Dendritic cell treated with granulocyte-macrophage colony-stimulating factor and Interleukin-4, amounts not matched to agents 40 ng/mL and 50 ng/mL, for 4 days (primary cell): ENCODE results near the gene TMEM120A.
"Not testable (repeated sequence)": the region's sequence is repeated elsewhere in the genome, so short reads cannot be mapped to it uniquely, and the experiment has no call there.

Source experiments
- H3K27ac Mint-ChIP-seq: one replicate; pipeline ENCODE4 v1.8.0; 2022; ENCODE audit warnings: mild to moderate bottlenecking, mixed read lengths
- H3K27me3 Mint-ChIP-seq: one replicate; pipeline ENCODE4 v1.8.0; 2022; ENCODE audit warnings: mild to moderate bottlenecking, mixed read lengths
- H3K36me3 Mint-ChIP-seq: one replicate; pipeline ENCODE4 v1.8.0; 2022; ENCODE audit warnings: low read depth, mixed read lengths
- H3K4me1 Mint-ChIP-seq: one replicate; pipeline ENCODE4 v1.8.0; 2022; ENCODE audit warnings: low read depth, mixed read lengths
- H3K4me3 Mint-ChIP-seq: one replicate; pipeline ENCODE4 v1.8.0; 2022; ENCODE audit warnings: mild to moderate bottlenecking, moderate library complexity, mixed read lengths
- H3K9me3 Mint-ChIP-seq: one replicate; pipeline ENCODE4 v1.8.0; 2022; ENCODE audit warnings: mixed read lengths
- intact Hi-C: fragments of 100-400 bp; cut with micrococcal nuclease; formaldehyde crosslinking; loops from one replicate; pipeline ENCODE4 v1.15.0; 2022

The TMEM120A gene

DNA sequence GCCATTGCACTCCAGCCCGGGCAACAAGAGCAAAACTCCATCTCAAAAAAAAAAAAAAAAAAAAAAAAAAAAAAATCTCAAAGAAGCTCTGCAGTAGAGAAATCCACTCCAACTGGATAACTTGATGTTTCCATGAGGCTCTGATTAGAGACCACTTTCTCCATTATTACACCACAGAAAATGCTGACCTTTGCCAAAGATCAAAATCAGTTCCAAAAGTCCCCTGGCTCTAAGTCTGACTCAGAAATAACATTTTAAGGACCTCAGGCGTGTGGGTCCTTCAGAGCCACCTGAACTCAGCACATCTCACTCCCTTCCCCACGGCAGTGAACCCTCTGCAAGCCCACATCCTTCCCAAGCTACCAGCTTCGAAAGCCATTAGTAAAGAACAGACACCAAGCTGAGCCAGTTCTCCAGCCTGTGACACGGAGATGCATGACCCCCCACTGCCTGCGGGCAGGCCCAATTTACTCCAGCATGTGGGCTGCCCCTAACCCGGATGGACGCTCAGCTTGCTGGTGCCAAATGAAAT lies 13.8 kb upstream of the TMEM120A start:
- no peaks in the 10 kb centered on the region for H3K9me3 Mint-ChIP-seq
- H3K4me3 Mint-ChIP-seq: no peak overlapping the region
- peaks cover 39% of the 10 kb centered on the region for H3K4me1 Mint-ChIP-seq
- H3K27me3 Mint-ChIP-seq: no peaks in the 10 kb centered on the region
- peak overlapping the region; percentile 58 for H3K27ac Mint-ChIP-seq
- intact Hi-C loops: loop anchor here (10.0 kb wide), 1 partner anchor 63 kb away; no protein-coding TSS in a partner anchor
- peaks cover 83% of the 10 kb centered on the region for H3K36me3 Mint-ChIP-seq

DNA sequence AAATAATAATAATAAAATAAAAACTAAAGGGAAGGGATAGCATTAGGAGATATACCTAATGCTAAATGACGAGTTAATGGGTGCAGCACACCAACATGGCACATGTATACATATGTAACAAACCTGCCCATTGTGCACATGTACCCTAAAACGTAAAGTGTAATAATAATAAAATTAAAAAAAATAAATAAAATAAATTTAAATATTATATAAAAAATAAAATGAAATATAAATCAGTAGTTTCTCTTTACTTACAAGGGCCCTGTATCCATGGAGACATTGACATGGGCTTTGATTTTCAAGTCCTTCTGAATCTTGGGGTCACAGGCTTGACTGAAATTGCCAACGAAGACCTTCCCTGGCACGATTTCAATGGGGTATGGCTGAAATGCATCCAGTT lies 10.6 kb upstream of the TMEM120A start:
- H3K4me1 Mint-ChIP-seq: peaks cover 20% of the 10 kb centered on the region
- intact Hi-C loops: loop anchor here (10.0 kb wide), 1 partner anchor 60 kb away; no protein-coding TSS in a partner anchor
- not testable (repeated sequence) for H3K27ac Mint-ChIP-seq

DNA sequence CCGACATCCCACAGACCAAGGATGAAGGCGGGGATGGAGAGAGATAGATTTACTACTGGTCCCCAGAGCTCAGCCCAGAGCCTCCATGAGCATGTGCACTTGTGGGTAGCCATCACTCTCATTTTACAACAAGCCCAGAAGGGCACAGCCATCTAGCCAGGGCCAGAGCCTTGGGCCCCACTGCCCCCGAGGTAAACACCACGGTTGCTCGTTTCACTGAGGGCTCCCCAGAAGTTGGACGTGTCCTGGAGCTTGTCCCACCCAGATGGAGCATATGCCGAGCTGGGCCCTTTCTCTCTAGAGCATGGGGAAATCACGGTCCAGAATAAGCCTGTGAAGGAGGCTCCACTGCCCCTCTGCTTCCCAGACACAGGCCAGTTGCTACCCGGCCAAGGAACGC lies 9.0 kb upstream of the TMEM120A start:
- Mint-ChIP-seq H3K9me3 (no peaks in the 10 kb centered on the region), H3K27ac (no peak overlapping the region), H3K4me1 (peaks cover 7% of the 10 kb centered on the region), H3K36me3 (peaks cover 95% of the 10 kb centered on the region), H3K27me3 (no peaks in the 10 kb centered on the region), H3K4me3 (no peak overlapping the region)
- intact Hi-C loops: loop anchor here (10.0 kb wide), 1 partner anchor 59 kb away; no protein-coding TSS in a partner anchor

More for the DNA sequence above, 10.6 kb upstream of the TMEM120A start:
- H3K9me3 Mint-ChIP-seq, H3K27me3 Mint-ChIP-seq, H3K4me3 Mint-ChIP-seq: not testable (repeated sequence)
- peaks cover 83% of the 10 kb centered on the region for H3K36me3 Mint-ChIP-seq

DNA sequence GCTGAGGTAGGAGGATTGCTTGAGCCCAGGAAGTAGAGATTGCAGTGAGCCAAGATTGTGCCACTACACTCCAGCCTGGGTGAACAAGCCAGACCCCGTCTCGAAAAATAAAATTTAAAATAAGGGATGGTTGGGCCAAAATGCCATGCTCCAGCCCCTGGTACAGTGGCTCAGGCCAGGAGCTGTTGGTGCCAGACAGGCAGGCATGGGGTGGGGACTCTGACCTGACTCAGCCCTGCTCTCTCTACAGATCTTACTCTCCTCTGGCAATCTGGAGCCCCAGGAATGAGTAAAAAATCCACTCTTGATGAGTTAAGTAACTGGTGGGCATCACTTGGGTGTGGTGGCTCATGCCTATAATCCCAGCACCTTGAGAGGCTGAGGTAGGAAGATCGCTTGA lies 8.4 kb upstream of the TMEM120A start:
- peaks cover 5% of the 10 kb centered on the region for H3K4me1 Mint-ChIP-seq
- H3K9me3 Mint-ChIP-seq: no peaks in the 10 kb centered on the region
- no peaks in the 10 kb centered on the region for H3K27me3 Mint-ChIP-seq
- H3K4me3 Mint-ChIP-seq: no peak overlapping the region
- peaks cover 94% of the 10 kb centered on the region for H3K36me3 Mint-ChIP-seq
- intact Hi-C loops: loop anchor here (10.0 kb wide), 1 partner anchor 58 kb away; no protein-coding TSS in a partner anchor
- H3K27ac Mint-ChIP-seq: no peak overlapping the region

DNA sequence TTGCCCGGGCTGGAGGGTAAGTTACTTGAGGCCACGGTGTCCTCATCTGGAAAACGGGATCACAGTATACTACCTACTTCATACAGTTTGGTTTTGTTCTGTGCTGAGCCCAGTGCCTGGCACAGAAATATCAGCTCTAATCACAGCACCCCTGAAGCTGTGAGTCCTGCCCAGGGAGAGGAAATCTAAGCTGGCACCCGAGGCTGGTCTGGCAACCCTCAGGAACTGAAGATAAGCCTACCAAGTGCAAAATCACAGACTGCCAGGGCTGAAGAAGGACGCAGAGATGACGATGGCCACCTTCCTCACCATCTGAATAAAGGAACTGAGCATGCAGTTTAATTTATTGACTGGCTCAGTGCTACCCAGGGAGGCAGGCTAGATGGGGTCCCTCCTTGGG lies 7.7 kb upstream of the TMEM120A start:
- H3K27ac Mint-ChIP-seq: no peak overlapping the region
- H3K4me1 Mint-ChIP-seq: peaks cover 12% of the 10 kb centered on the region
- no peak overlapping the region for H3K4me3 Mint-ChIP-seq
- peaks cover 92% of the 10 kb centered on the region for H3K36me3 Mint-ChIP-seq
- intact Hi-C loops: loop anchor here (10.0 kb wide), 1 partner anchor 57 kb away; no protein-coding TSS in a partner anchor
- H3K27me3 Mint-ChIP-seq: no peaks in the 10 kb centered on the region
- no peaks in the 10 kb centered on the region for H3K9me3 Mint-ChIP-seq

DNA sequence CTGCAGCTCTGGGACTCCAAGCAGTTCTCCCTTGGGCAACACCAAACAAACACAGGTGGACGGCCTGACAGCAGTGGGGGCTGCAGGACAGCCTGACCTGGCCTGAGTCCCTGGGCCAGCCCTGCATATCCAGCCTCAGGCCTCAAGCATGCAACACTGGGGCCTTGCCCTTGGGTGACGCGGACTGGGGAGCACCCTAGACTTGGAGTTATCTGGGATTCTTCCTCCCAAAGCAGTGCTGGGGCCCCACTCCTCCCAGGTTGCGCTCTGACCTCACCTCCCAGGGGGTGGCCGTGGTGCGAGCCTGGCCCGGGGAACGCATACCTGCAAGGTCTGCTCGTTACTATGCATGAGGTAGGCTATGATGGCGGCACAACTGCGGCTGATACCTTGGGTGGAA lies 6.2 kb upstream of the TMEM120A start:
- no peak overlapping the region for H3K27ac Mint-ChIP-seq
- H3K27me3 Mint-ChIP-seq: no peaks in the 10 kb centered on the region
- H3K36me3 Mint-ChIP-seq: peaks cover 92% of the 10 kb centered on the region
- H3K4me3 Mint-ChIP-seq: no peak overlapping the region
- peaks cover 28% of the 10 kb centered on the region for H3K4me1 Mint-ChIP-seq
- intact Hi-C loops: loop anchor here (10.0 kb wide), 1 partner anchor 56 kb away; no protein-coding TSS in a partner anchor
- no peaks in the 10 kb centered on the region for H3K9me3 Mint-ChIP-seq

DNA sequence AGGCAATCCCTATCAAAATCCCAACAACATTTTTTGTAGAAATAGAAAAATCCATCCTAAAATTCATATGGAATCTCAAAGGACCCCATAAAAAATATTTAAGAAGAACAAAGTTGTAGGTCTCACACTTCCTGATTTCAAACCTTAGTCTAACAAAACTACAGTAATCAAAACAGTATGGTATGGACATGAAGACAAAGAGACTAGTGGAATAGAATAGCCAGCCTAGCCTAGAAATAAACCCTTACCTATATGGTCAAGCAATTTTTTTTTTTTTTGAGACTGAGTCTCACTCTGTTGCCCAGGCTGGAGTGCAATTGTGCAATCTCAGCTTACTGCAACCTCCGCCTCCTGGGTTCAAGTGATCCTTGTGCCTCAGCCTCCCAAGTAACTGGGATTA lies 3.6 kb upstream of the TMEM120A start:
- no peaks in the 10 kb centered on the region for H3K27me3 Mint-ChIP-seq

DNA sequence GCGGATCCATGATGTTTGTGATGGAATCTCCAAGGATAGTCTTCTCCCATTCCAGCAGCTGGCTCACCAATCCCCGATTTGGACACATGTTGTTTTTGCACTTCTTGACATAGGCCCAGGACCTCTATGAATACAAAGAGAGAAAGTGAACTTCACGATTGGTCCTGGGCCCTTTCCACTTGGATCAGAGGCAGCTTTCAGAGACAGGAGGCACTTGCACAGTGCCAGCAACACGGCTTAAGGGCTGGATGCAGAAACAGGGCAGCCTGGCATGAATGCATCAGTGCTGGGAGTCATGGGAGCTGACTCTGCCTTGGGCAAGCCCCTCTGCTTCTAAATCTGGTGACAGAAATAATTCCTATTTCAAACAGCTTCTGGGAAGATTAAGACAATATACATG lies 2.1 kb upstream of the TMEM120A start:
- Mint-ChIP-seq H3K27me3 (no peaks in the 10 kb centered on the region), H3K4me1 (peaks cover 47% of the 10 kb centered on the region), H3K27ac (peak overlapping the region; percentile 72), H3K4me3 (no peak overlapping the region), H3K36me3 (peaks cover 65% of the 10 kb centered on the region), H3K9me3 (no peaks in the 10 kb centered on the region)
- intact Hi-C loops: no loop called here

More for the DNA sequence above, 3.6 kb upstream of the TMEM120A start:
- peaks cover 80% of the 10 kb centered on the region for H3K36me3 Mint-ChIP-seq
- intact Hi-C loops: no loop called here
- H3K4me1 Mint-ChIP-seq: peaks cover 45% of the 10 kb centered on the region
- H3K27ac Mint-ChIP-seq: peak overlapping the region; percentile 72
- H3K9me3 Mint-ChIP-seq: no peaks in the 10 kb centered on the region
- H3K4me3 Mint-ChIP-seq: no peak overlapping the region

DNA sequence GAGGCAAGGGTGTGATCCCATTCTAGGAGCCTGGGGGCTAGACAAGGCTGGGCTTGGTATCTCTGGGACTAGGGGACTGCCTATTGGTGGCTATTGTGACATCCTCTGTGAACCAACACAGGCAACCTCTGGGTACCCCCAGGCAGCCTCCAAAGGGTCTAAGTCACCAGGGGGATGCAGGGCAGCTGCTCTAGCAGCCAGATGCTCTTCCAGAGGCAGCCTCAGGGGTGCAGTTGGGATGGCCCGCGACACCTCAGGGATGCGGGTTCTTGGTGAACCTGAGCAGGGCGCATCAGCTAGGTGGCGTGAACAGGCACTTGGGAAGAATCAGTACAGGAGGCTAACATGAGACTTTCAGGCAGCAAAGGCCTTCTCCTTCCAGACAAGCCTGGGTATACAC lies 1.6 kb upstream of the TMEM120A start:
- no peaks in the 10 kb centered on the region for H3K27me3 Mint-ChIP-seq
- H3K36me3 Mint-ChIP-seq: peaks cover 63% of the 10 kb centered on the region
- peaks cover 49% of the 10 kb centered on the region for H3K4me1 Mint-ChIP-seq
- H3K27ac Mint-ChIP-seq: peak overlapping the region; percentile 72
- H3K9me3 Mint-ChIP-seq: no peaks in the 10 kb centered on the region
- intact Hi-C loops: no loop called here
- no peak overlapping the region for H3K4me3 Mint-ChIP-seq

DNA sequence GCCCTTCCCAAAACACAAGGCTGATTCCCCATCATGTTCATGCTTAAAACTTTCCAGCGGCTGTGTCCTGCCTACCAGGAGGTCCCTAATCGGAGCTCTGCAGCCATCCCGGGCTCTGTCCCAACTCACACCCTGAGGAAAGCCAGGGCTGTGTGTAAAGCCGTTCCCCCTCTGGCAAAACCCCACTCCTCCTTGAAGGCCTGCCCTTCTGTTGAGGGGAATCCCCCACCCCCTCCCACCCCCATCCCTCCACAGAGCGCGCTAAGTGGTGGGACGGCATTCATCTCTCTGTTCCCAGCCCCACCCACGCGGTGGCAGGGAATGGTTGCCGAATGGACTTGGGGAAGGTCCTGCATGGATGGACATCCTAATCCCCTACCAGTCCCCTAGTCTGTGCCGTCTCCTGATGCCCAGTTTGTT lies 667 bp upstream of the TMEM120A start:
- Mint-ChIP-seq H3K36me3 (peaks cover 63% of the 10 kb centered on the region), H3K9me3 (no peaks in the 10 kb centered on the region), H3K27me3 (no peaks in the 10 kb centered on the region), H3K4me3 (peak overlapping the region; percentile 79), H3K4me1 (peaks cover 56% of the 10 kb centered on the region), H3K27ac (peak overlapping the region; percentile 42)
- intact Hi-C loops: no loop called here

DNA sequence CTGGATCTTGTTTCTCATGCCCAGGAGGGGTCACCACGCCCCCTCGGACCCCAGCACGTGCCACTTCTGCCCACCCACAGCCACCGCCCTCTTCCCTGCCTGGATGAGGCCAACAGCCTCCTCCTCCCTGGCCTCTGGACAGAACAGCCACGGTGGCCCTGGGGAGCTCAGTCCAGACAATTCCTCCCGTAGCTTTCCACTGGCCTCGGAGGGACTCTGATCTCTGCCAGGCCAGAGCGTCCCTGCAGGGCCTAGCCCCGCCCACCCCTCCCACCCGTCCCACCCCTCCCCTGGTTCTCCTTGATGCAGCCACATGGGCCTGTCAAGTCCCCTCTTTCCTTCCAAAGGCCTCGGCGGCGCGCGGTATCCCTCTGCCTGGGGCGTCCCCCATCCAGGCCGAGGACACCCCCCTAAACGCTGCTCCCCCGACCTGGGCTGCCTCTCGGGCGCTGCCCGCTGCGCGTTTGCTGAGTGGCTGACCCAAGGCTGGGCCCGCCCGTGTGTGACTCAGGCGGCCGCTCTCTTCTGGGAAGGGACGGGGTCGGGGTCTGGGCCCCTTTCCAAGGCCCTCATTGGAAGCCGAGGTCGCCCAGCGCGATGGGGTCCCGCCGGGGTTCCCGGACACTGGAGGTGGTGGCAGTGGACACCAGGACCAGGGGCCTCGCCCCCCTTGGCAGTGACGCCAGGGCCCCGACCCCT lies 557 bp downstream of the TMEM120A start:
- H3K36me3 Mint-ChIP-seq: peaks cover 59% of the 10 kb centered on the region
- intact Hi-C loops: no loop called here
- peak overlapping the region; percentile 42 for H3K27ac Mint-ChIP-seq
- no peaks in the 10 kb centered on the region for H3K27me3 Mint-ChIP-seq
- no peaks in the 10 kb centered on the region for H3K9me3 Mint-ChIP-seq
- peaks cover 63% of the 10 kb centered on the region for H3K4me1 Mint-ChIP-seq
- peak overlapping the region; percentile 79 for H3K4me3 Mint-ChIP-seq

DNA sequence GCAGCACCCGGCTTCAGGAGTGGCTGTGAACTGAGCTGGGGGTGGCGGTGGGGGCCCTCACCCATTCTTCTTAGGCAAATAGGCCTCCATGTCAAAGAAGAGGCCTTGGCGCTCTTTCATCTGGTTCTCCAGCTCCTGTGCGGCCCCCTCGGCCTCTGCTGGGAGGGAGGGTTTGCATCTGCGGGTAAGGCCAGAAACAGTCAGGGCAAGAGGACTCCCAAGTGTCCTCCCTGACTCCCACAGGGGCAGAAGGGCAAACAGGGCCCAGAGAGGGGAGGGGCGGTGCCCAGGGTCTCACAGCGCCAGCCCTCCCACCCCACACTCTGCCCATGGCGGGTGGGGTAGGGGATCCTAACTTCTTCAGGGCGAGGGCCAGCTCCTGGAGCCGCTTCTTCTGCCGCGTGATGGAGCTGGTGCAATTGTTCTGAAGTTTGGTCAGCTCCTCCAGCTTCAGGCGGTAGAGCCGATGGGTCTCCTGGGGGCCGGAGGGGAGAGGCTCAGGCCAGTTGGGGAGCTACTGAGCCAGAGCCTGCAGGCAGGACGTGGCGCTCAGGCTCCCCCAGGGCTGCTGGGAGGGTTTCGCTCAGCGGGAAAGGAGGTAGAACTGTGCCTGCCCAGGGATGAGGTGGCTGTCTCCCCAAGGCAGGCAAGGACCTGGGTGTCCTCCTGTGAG lies 2.2 kb downstream of the TMEM120A start:
- Mint-ChIP-seq H3K9me3 (no peaks in the 10 kb centered on the region), H3K27me3 (no peaks in the 10 kb centered on the region), H3K4me1 (peaks cover 56% of the 10 kb centered on the region), H3K36me3 (peaks cover 61% of the 10 kb centered on the region), H3K27ac (no peak overlapping the region), H3K4me3 (no peak overlapping the region)
- intact Hi-C loops: no loop called here

DNA sequence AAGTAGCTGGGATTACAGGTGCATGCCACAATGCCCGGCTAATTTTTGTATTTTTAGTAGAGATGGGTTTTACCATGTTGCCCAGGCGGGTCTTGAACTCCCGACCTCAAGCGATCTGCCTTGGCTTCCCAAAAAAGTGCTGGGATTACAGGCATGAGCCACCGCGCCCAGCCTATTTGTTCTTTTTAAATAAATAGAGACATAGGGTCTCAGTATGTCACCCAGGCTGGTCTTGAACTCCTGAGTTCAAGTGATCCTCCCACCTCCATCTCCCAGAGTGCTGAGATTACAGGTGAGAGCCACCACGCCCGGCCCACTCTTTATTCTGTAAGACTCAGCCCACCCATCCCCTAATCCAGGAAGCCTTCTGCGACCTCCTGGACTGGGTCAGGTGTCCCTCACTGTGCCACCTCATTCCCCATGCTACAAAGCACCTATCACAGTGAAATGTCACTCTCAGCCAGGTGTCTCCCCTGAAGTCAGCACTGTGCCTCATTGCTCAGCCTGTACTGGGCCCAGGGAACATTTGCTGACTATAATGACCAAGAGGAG lies 2.8 kb downstream of the TMEM120A start:
- Mint-ChIP-seq H3K36me3 (peaks cover 61% of the 10 kb centered on the region), H3K27me3 (no peaks in the 10 kb centered on the region), H3K4me3 (no peak overlapping the region), H3K9me3 (no peaks in the 10 kb centered on the region), H3K27ac (no peak overlapping the region), H3K4me1 (peaks cover 50% of the 10 kb centered on the region)
- intact Hi-C loops: no loop called here
